Measurements from ENCODE around the gene TREX2. TPM values are rescaled to one million over a fixed set of nuclear protein-coding genes. Genes with fewer than 3 reads are reported as not detected.

Gene TREX2
- total and polyA plus RNA-seq, 10 of the 15 experiments (the other 5 are each of a cell fraction or from before 2014, with no cell fraction given), result 0.09 to 0.97 (median 0.60) TPM; not detected in 3

- H3K4me1 ChIP-seq (ENCODE audit: control insufficient read depth, insufficient read depth, low read length), result no peaks in the 10 kb centered on the region
- TF ChIP-seq SREBF1 (IDR thresholded peaks at IDR 0.05; ENCODE audit: low read length) (no peak), HCFC1 (IDR thresholded peaks at IDR 0.05; ENCODE audit: low read length) (no peak), MYC (IDR thresholded peaks at IDR 0.05; ENCODE audit: insufficient read depth, insufficient read length, insufficient replicate concordance, low read length, severe bottlenecking) (no peak), FOS (IDR thresholded peaks at IDR 0.05; ENCODE audit: borderline replicate concordance, extremely low read depth, insufficient read length) (no peak), CEBPZ (IDR thresholded peaks at IDR 0.05; ENCODE audit: low read depth, low read length) (no peak), MTA3 (IDR thresholded peaks at IDR 0.05; ENCODE audit: borderline replicate concordance, low read length) (no peak), RAD51 (IDR thresholded peaks at IDR 0.05) (no peak), ZBTB11 (CRISPR knock-in tag; IDR thresholded peaks at IDR 0.05) (no peak), EP300 (IDR thresholded peaks at IDR 0.05; ENCODE audit: borderline replicate concordance in 1 of 2, control insufficient read depth in 1 of 2, low read depth in 2 of 2, low read length in 2 of 2) (no peak), BCL11A (IDR thresholded peaks at IDR 0.05; ENCODE audit: low read depth, low read length) (no peak), KDM1A (IDR thresholded peaks at IDR 0.05; ENCODE audit: borderline replicate concordance) (no peak), NR2C1 (IDR thresholded peaks at IDR 0.05) (no peak), ATF7 (IDR thresholded peaks at IDR 0.05; ENCODE audit: low read depth) (no peak), MYB (IDR thresholded peaks at IDR 0.05; ENCODE audit: borderline replicate concordance, low read depth, low read length) (no peak), SMARCA5 (IDR thresholded peaks at IDR 0.05) (no peak), RELB (IDR thresholded peaks at IDR 0.05; ENCODE audit: low read depth) (no peak)
Measured at GRCh38 chrX:153457136-153457825, 11.4 kb upstream of the TREX2 start.

More at GRCh38 chrX:153457136-153457825, 11.4 kb upstream of the TREX2 start:
- Histone ChIP-seq H3K27me3 (replicated peaks in 1 of 2; ENCODE audit: control insufficient read depth in 2 of 2, insufficient read depth in 2 of 2, low read length in 1 of 2) (no peaks in the 10 kb centered on the region), H3K79me2 (ENCODE audit: control insufficient read depth, insufficient read depth, low read length) (no peaks in the 10 kb centered on the region), H3K36me3 (ENCODE audit: control insufficient read depth in 2 of 2, insufficient read depth in 2 of 2, low read length in 1 of 2) (peaks cover 0 to 2% of the 10 kb centered on the region in 2 experiments; a peak in 2 of 4 replicates), H3K27ac (ENCODE audit: control insufficient read depth, insufficient read depth) (no peak overlapping the region), H3K9ac (ENCODE audit: control insufficient read depth, insufficient read depth, low read length) (no peak overlapping the region), H3K4me2 (ENCODE audit: control insufficient read depth, insufficient read depth) (no peak overlapping the region), H2AFZ (ENCODE audit: control insufficient read depth, low read depth, low read length) (no peak overlapping the region), H3K9me3 (replicated peaks; ENCODE audit: control insufficient read depth, insufficient read depth, low read length) (no peaks in the 10 kb centered on the region), H3K4me3 (no peak overlapping the region), H4K20me1 (ENCODE audit: control insufficient read depth, insufficient read depth) (no peaks in the 10 kb centered on the region)
- ChIA-PET CTCF (interaction anchor here (0.6 to 1.6 kb wide), 2 partner anchors 50 to 1457 kb away, joined by 4 to 6 read pairs; no protein-coding TSS in a partner anchor), POLR2A (no interaction called here), RAD21 (ENCODE audit: unreplicated experiment) (interaction anchor here (0.5 kb wide), 1 partner anchor 8 kb away, joined by 4 read pairs; no protein-coding TSS in a partner anchor), SMC1A (ENCODE audit: uncharacterized antibody, unreplicated experiment) (no interaction called here)
- no peak for DNase-seq (ENCODE audit: low read depth, low spot score)
- BruUV-seq (replicated peaks), result no TSS peak
- no peak for FAIRE-seq
- intact Hi-C loops (cut with micrococcal nuclease; ENCODE audit: unreplicated experiment) (no loop called here), in situ Hi-C loops (cut with MboI) (no loop called here)
- WGBS (ENCODE audit: insufficient coverage, insufficient replicate concordance, low lambda C conversion rate, missing lambda C conversion rate), result 70% methylated on average over 18 of the region's 18 CpGs
- ATAC-seq, result no peak
